GM12878 (cell line): ENCODE measurements around the gene GRN.

Experiments
- BCL11A ChIP-seq: IDR thresholded peaks from 2 replicates; pipeline ENCODE4 v1.6.1; 2011; ENCODE audit warnings: low read depth, low read length
- CREB1 ChIP-seq: IDR thresholded peaks from 2 replicates; pipeline ENCODE4 v1.6.1; 2012; ENCODE audit warnings: low read depth, mild to moderate bottlenecking, inconsistent platforms
- E2F4 ChIP-seq: IDR thresholded peaks from 2 replicates; pipeline ENCODE4 v1.6.1; 2012; ENCODE audit warnings: low read depth, low read length, improper control_type of control experiment
- EZH2 ChIP-seq: IDR thresholded peaks from 2 replicates; pipeline ENCODE4 v1.6.1; 2012; ENCODE audit warnings: low read depth, mild to moderate bottlenecking, control low read depth, inconsistent platforms, low read length, borderline replicate concordance; ENCODE audit not compliant: control insufficient read depth
- POLR2A ChIP-seq: IDR thresholded peaks from 2 replicates; pipeline ENCODE4 v1.6.1; 2011; ENCODE audit warnings: low read depth, mild to moderate bottlenecking, low read length
- STAT3 ChIP-seq: IDR thresholded peaks from 2 replicates; pipeline ENCODE4 v1.6.1; 2011; ENCODE audit warnings: low read depth, low read length, improper control_type of control experiment
- TAF1 ChIP-seq: IDR thresholded peaks from 2 replicates; pipeline ENCODE4 v1.6.1; 2011; ENCODE audit warnings: mild to moderate bottlenecking, low read depth, low read length, borderline replicate concordance
- TF ChIP-seq, protein P1 (sequence below), 3 experiments: IDR thresholded peaks in 2 of 3; conservative IDR thresholded peaks in 1 of 3; 2 replicates each; pipeline ENCODE4 v1.5.1; 2011; ENCODE audit warnings: low read depth in 3 of 3, low read length in 3 of 3, mild to moderate bottlenecking in 3 of 3, control low read depth in 2 of 3, moderate library complexity in 2 of 3, inconsistent platforms in 1 of 3, mixed read lengths in 1 of 3; ENCODE audit not compliant: control insufficient read depth in 2 of 3, insufficient read depth in 1 of 3; ENCODE audit errors: extremely low read depth in 1 of 3
- TF ChIP-seq, protein P2 (sequence below): IDR thresholded peaks from 2 replicates; pipeline ENCODE4 v1.6.1; 2012; ENCODE audit warnings: low read length, inconsistent platforms

DNA sequence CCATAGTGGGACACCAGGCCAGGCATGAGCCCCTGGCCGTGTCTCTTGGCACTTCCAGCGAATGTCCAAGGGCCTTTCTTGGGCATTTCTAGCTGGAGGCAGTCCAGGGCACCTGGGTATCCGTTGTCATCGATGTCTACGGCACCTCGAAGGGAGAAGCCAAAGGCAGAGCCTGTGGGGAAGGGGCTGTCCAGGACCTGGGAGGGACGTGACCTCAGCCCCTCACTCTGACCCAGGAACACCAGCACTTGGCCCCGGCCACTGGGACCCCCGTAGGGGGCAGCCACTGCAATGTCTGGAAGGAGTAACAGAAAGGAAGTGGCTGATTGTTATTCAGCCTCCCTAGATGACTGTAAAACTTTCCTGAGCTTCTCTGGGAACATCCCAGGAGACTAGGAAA, 35.7 kb downstream of the GRN start:
- TF ChIP-seq TAF1 (no peak), STAT3 (no peak), POLR2A (no peak), CREB1 (no peak), BCL11A (no peak), EZH2 (no peak), E2F4 (no peak)
- TF ChIP-seq, protein P1, sequence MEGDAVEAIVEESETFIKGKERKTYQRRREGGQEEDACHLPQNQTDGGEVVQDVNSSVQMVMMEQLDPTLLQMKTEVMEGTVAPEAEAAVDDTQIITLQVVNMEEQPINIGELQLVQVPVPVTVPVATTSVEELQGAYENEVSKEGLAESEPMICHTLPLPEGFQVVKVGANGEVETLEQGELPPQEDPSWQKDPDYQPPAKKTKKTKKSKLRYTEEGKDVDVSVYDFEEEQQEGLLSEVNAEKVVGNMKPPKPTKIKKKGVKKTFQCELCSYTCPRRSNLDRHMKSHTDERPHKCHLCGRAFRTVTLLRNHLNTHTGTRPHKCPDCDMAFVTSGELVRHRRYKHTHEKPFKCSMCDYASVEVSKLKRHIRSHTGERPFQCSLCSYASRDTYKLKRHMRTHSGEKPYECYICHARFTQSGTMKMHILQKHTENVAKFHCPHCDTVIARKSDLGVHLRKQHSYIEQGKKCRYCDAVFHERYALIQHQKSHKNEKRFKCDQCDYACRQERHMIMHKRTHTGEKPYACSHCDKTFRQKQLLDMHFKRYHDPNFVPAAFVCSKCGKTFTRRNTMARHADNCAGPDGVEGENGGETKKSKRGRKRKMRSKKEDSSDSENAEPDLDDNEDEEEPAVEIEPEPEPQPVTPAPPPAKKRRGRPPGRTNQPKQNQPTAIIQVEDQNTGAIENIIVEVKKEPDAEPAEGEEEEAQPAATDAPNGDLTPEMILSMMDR (IDR thresholded peaks at IDR 0.05 in 2 of 3, conservative IDR thresholded peaks at IDR 0.05 in 1 of 3; ENCODE audit: control insufficient read depth in 2 of 3, extremely low read depth in 1 of 3, insufficient read depth in 1 of 3, low read depth in 3 of 3, low read length in 3 of 3) = no peak
- TF ChIP-seq, protein P2, sequence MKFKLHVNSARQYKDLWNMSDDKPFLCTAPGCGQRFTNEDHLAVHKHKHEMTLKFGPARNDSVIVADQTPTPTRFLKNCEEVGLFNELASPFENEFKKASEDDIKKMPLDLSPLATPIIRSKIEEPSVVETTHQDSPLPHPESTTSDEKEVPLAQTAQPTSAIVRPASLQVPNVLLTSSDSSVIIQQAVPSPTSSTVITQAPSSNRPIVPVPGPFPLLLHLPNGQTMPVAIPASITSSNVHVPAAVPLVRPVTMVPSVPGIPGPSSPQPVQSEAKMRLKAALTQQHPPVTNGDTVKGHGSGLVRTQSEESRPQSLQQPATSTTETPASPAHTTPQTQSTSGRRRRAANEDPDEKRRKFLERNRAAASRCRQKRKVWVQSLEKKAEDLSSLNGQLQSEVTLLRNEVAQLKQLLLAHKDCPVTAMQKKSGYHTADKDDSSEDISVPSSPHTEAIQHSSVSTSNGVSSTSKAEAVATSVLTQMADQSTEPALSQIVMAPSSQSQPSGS = no peak
